K562 (cell line): ENCODE measurements around the gene P2RY11. TPM values are rescaled to one million over a fixed set of nuclear protein-coding genes. Genes with fewer than 3 reads are reported as not detected.

Experiments
- CREB3 ChIP-seq: fragments of 450-650 bp; conservative IDR thresholded peaks from 2 replicates; pipeline ENCODE4 v1.6.1; 2016; ENCODE audit warnings: missing genetic modification characterization, low read depth, mild to moderate bottlenecking, missing compliant biosample characterization, moderate library complexity
- ESRRB ChIP-seq: fragments of 250-450 bp; sonication (Bioruptor Pico); IDR thresholded peaks from 2 replicates; pipeline ENCODE4 v1.5.0; 2020; ENCODE audit warnings: mild to moderate bottlenecking, moderate library complexity, borderline replicate concordance
- EZH2 ChIP-seq: IDR thresholded peaks from 2 replicates; pipeline ENCODE4 v1.6.1; 2012; ENCODE audit warnings: low read depth, mild to moderate bottlenecking, inconsistent platforms, low read length, borderline replicate concordance
- GATAD2A ChIP-seq: fragments of 450-650 bp; IDR thresholded peaks from 2 replicates; pipeline ENCODE4 v1.6.1; 2017
- KLF10 ChIP-seq: fragments of 250-450 bp; sonication (Bioruptor Pico); IDR thresholded peaks from 2 replicates; pipeline ENCODE4 v1.6.1; 2021; ENCODE audit warnings: matching md5 sums
- MEF2A ChIP-seq: IDR thresholded peaks from 2 replicates; pipeline ENCODE4 v1.6.1; 2011; ENCODE audit warnings: low read depth, mild to moderate bottlenecking, low read length, moderate library complexity; ENCODE audit not compliant: control insufficient read depth
- NR0B1 ChIP-seq: fragments of 450-650 bp; IDR thresholded peaks from one replicate; pipeline ENCODE4 v1.6.1; 2018; ENCODE audit warnings: mild to moderate bottlenecking, moderate library complexity; ENCODE audit not compliant: partially characterized antibody
- NRF1 ChIP-seq, 2 experiments: fragments of 450-650 bp; IDR thresholded peaks in 1 of 2; conservative IDR thresholded peaks in 1 of 2; 2 replicates each; pipeline ENCODE4 v1.6.1; 2014; ENCODE audit warnings: mild to moderate bottlenecking in 2 of 2
- RBBP5 ChIP-seq: fragments of 200-600 bp; sonication (generic); IDR thresholded peaks from 2 replicates; pipeline ENCODE4 v1.6.1; 2012; ENCODE audit warnings: borderline replicate concordance, mild to moderate bottlenecking, low read length, control low read depth, inconsistent platforms; ENCODE audit not compliant: insufficient read depth, poor library complexity, severe bottlenecking
- SFPQ ChIP-seq: fragments of 200-400 bp; formaldehyde crosslinking; IDR thresholded peaks from 2 replicates; pipeline ENCODE4 v1.6.1; 2017; ENCODE audit warnings: mild to moderate bottlenecking, low read depth, low read length, moderate library complexity
- TAL1 ChIP-seq: fragments of 450-650 bp; IDR thresholded peaks from 2 replicates; pipeline ENCODE4 v1.6.1; 2016; ENCODE audit warnings: mild to moderate bottlenecking
- TFAP4 ChIP-seq: sonication (generic); formaldehyde crosslinking; IDR thresholded peaks from 2 replicates; pipeline ENCODE4 v1.8.0; 2022; ENCODE audit warnings: missing genetic modification reagents, mild to moderate bottlenecking, moderate library complexity, borderline replicate concordance
- VEZF1 ChIP-seq: fragments of 200-800 bp; sonication (Bioruptor generic); IDR thresholded peaks from 2 replicates; pipeline ENCODE4 v1.6.1; 2017; ENCODE audit warnings: missing genetic modification characterization, missing compliant biosample characterization
- polyA plus RNA-seq, 8 experiments: library from polyadenylated mRNA; depleted of rRNA in 4 of 8; stranded (reverse) in 5 of 8; unstranded in 3 of 8; fragments of >200 nt; fragmentation: Nextera tagmentation in 2 of 8; fragmentation: Illumina TruSeq in 1 of 8; extraction: Ambion mirVana in 2 of 8; extraction: Trizol in 1 of 8; gene quantifications; 2 replicates each; pipeline versions ENCODE4 v1.2.1 to v1.2.3, GENCODE V29; 2011 to 2014; ENCODE audit warnings: inconsistent platforms in 1 of 8, missing spikeins in 1 of 8
- total RNA-seq, 7 experiments: library from RNA; depleted of rRNA in 6 of 7; stranded (reverse); fragments of >200 nt in 6 of 7; fragmentation: Illumina TruSeq in 2 of 7; extraction: Trizol in 2 of 7; gene quantifications; 2 replicates each; pipeline versions ENCODE4 v1.2.1 to v1.2.3, GENCODE V29; 2011 to 2021; ENCODE audit warnings: low replicate concordance in 1 of 7
- TF ChIP-seq, protein P1 (sequence below), 2 experiments: IDR thresholded peaks; 2 replicates each; pipeline ENCODE4 v1.6.1; 2011; ENCODE audit warnings: borderline replicate concordance in 1 of 2, control low read depth in 1 of 2, low read depth in 1 of 2, low read length in 1 of 2, mild to moderate bottlenecking in 1 of 2, mixed read lengths in 1 of 2, moderate library complexity in 1 of 2; ENCODE audit not compliant: insufficient read depth in 1 of 2, insufficient read length in 1 of 2, poor library complexity in 1 of 2, severe bottlenecking in 1 of 2; ENCODE audit errors: extremely low read depth in 1 of 2

P2RY11 gene
- total and polyA plus RNA-seq, 9 of the 15 experiments (the other 6 are each of a cell fraction or from before 2014, with no cell fraction given) = 0.03 to 10.1 (median 1.5) TPM

DNA sequence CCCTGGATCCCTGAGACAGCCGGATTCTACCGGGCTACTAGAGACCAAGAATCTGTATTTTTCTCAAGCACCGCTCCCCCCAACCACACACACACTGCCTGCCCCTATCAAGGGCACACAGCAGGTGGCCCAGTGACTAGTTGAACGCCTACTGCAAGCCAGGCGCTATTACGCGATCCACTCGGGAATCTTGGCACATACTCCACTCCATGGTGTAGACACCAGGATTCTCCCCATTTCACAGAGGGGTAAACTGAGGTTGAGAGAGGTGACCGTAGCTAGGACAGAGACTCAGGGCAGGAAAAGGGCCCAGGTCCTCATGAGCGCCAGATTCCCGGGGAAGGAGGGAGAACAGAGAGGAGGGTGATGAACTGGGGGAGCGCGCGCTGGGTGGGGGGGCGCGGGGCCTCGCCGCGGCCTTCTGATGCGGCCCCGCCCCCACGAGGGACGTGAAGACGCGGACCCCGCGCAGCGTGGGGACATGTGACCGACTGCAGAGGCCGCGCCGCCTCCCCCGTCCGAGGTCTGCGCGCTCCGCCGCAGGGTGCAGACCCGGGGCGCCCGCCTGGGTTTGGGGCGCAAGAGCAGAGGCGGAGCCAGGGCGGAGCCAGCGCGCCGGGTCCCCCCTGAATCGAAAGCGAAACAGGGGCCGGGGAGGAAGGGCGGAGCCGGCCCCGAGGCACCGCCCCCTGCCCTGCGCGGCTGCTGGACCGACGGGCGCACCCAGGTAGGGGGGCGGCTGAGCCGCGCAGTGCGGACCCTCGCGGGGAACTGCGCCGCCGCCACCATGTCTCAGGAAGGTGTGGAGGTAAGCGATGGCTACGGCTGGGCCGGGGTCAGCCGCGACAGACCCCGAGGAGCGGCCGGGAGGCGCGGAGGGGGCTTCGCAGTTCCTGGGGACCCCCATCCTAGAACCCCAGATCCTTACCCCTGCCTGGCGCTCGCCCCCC, 25.6 kb upstream of the P2RY11 start, which contains the start of gene SHFL (continued):
- TF ChIP-seq TFAP4 (no peak; the same call in 1 of the 2 replicates), ESRRB (CRISPR knock-in tag) (no peak), MEF2A (no peak), NR0B1 (no peak), CREB3 (tag) (no peak), SFPQ (no peak), GATAD2A (no peak), VEZF1 (no peak; the same call in 1 of the 2 replicates), RBBP5 (peak; percentile 63), NRF1 (conservative IDR thresholded peaks at IDR 0.05 in 1 of 2, IDR thresholded peaks at IDR 0.05 in 1 of 2) (peak; percentile 84 to 86), EZH2 (no peak), KLF10 (no peak), TAL1 (no peak)
- TF ChIP-seq, protein P1, sequence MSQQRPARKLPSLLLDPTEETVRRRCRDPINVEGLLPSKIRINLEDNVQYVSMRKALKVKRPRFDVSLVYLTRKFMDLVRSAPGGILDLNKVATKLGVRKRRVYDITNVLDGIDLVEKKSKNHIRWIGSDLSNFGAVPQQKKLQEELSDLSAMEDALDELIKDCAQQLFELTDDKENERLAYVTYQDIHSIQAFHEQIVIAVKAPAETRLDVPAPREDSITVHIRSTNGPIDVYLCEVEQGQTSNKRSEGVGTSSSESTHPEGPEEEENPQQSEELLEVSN (IDR thresholded peaks at IDR 0.05; ENCODE audit: borderline replicate concordance in 1 of 2, extremely low read depth in 1 of 2, insufficient read depth in 1 of 2, insufficient read length in 1 of 2, low read depth in 1 of 2, low read length in 1 of 2, poor library complexity in 1 of 2, severe bottlenecking in 1 of 2) = peak in 1 of 2 experiments; percentile 62
